Gastroesophageal sphincter (tissue), 4 donors: Measurements from ENCODE around the gene ATRN. TPM values are rescaled to one million over a fixed set of nuclear protein-coding genes. Genes with fewer than 3 reads are reported as not detected.

Experiments used
- ATAC-seq: fragments of 150-250 bp; one replicate; pipeline ENCODE4 v1.9.1; 2016; ENCODE audit warnings: mild to moderate bottlenecking, moderate library complexity
- H3K27ac ChIP-seq, 4 donors: fragments of 200-600 bp; sonication (generic) in 3 of 4; 1 replicate in 3 of 4; 2 replicates in 1 of 4; pipeline ENCODE4 v1.5.1; 2016 to 2019
- H3K27me3 ChIP-seq: fragments of 200-600 bp; sonication (generic); one replicate; pipeline ENCODE4 v1.5.1; 2019
- H3K36me3 ChIP-seq, 2 donors: fragments of 200-600 bp; sonication (generic); one replicate each; pipeline ENCODE4 v1.5.1; 2019; ENCODE audit warnings: control low read depth in 1 of 2
- H3K4me1 ChIP-seq, 3 donors: fragments of 200-600 bp; sonication (generic); 1 replicate in 2 of 3; 2 replicates in 1 of 3; pipeline ENCODE4 v1.5.1; 2016 to 2019; ENCODE audit warnings: control low read depth in 2 of 3
- H3K4me3 ChIP-seq, 2 donors: fragments of 200-600 bp; sonication (generic); one replicate each; pipeline ENCODE4 v1.5.1; 2019; ENCODE audit warnings: mild to moderate bottlenecking in 1 of 2, moderate library complexity in 1 of 2
- H3K9me3 ChIP-seq, 3 donors: fragments of 200-600 bp; sonication (generic); one replicate each; pipeline ENCODE4 v1.5.1; 2017 to 2019; ENCODE audit warnings: control low read depth in 2 of 3
- CTCF ChIP-seq, 4 experiments: fragments of 200-600 bp in 2 of 4; fragments of 450-650 bp in 2 of 4; sonication (generic) in 1 of 4; IDR thresholded peaks; one replicate each; pipeline ENCODE4 v1.5.1; 2017 to 2019; ENCODE audit warnings: antibody characterized with exemption in 4 of 4, mild to moderate bottlenecking in 2 of 4, moderate library complexity in 2 of 4
- EP300 ChIP-seq: sonication (generic); formaldehyde crosslinking; IDR thresholded peaks from one replicate; pipeline ENCODE4 v1.6.1; 2017; ENCODE audit warnings: antibody characterized with exemption, mild to moderate bottlenecking
- POLR2A ChIP-seq, 2 donors: fragments of 450-650 bp; IDR thresholded peaks; one replicate each; pipeline ENCODE4 v1.6.1; 2017; ENCODE audit warnings: antibody characterized with exemption in 2 of 2, mild to moderate bottlenecking in 2 of 2, moderate library complexity in 1 of 2
- POLR2AphosphoS5 ChIP-seq: sonication (generic); formaldehyde crosslinking; IDR thresholded peaks from one replicate; pipeline ENCODE4 v1.6.1; 2017; ENCODE audit warnings: antibody characterized with exemption
- WGBS, 2 donors: methylation state at CpG; one replicate each; pipeline ENCODE4 v1.1.5; 2018; ENCODE audit warnings: low coverage in 1 of 2; 5-methylcytosine and 5-hydroxymethylcytosine counted together
- total RNA-seq, 4 donors: library from RNA; depleted of rRNA; stranded (reverse); fragments of >200 nt; gene quantifications; one replicate each; pipeline ENCODE4 v1.1.0, GENCODE V29; 2016

Gene ATRN
- total RNA-seq, 4 donors from 2014 or later = 16.7 to 22.2 (median 19.4) TPM

- TF ChIP-seq POLR2A (IDR thresholded peaks at IDR 0.05) = no peak
- no peak for TF ChIP-seq EP300
- no peak for TF ChIP-seq CTCF (IDR thresholded peaks at IDR 0.05)
- no peak for TF ChIP-seq POLR2AphosphoS5
- no peak overlapping the region for H3K4me3 ChIP-seq
- H3K4me1 ChIP-seq = no peaks in the 10 kb centered on the region
- H3K27ac ChIP-seq = no peak overlapping the region
- 57 to 77% methylated on average over 5 to 7 of the region's 17 CpGs for WGBS, 2 donors
- H3K27me3 ChIP-seq = peaks cover 26% of the 10 kb centered on the region
- peaks cover 0 to 10% of the 10 kb centered on the region in 2 donors for H3K36me3 ChIP-seq
- peaks cover 0 to 7% (median 0%) of the 10 kb centered on the region in 3 donors for H3K9me3 ChIP-seq
- ATAC-seq = no peak
Observed at GRCh38 chr20:3654326-3655130, 183.7 kb downstream of the ATRN start.

GRCh38 chr20:3655131-3655405, 184.2 kb downstream of the ATRN start:
- Histone ChIP-seq H3K36me3 (peaks cover 0 to 4% of the 10 kb centered on the region in 2 donors), H3K9me3 (peaks cover 0 to 7% (median 0%) of the 10 kb centered on the region in 3 donors), H3K4me3 (no peak overlapping the region), H3K27me3 (peaks cover 31% of the 10 kb centered on the region), H3K27ac (no peak overlapping the region), H3K4me1 (no peaks in the 10 kb centered on the region)
- TF ChIP-seq CTCF (IDR thresholded peaks at IDR 0.05) (no peak), POLR2AphosphoS5 (no peak), POLR2A (IDR thresholded peaks at IDR 0.05) (no peak), EP300 (no peak)
- ATAC-seq = no peak
- 100% methylated on average over 1 of the region's 4 CpGs; no CpG with 5 or more reads in 1 of the 2 donors for WGBS, 2 donors

GRCh38 chr20:3658019-3658715, 187.3 kb downstream of the ATRN start:
- Histone ChIP-seq H3K4me3 (no peak overlapping the region), H3K27ac (no peak overlapping the region), H3K4me1 (peaks cover 0 to 12% (median 3%) of the 10 kb centered on the region in 3 donors), H3K36me3 (no peaks in the 10 kb centered on the region), H3K27me3 (peaks cover 62% of the 10 kb centered on the region), H3K9me3 (peaks cover 0 to 5% (median 0%) of the 10 kb centered on the region in 3 donors)
- 80% methylated on average over 1 of the region's 7 CpGs; no CpG with 5 or more reads in 1 of the 2 donors for WGBS, 2 donors
- TF ChIP-seq POLR2A (IDR thresholded peaks at IDR 0.05) (no peak), EP300 (no peak), POLR2AphosphoS5 (no peak), CTCF (IDR thresholded peaks at IDR 0.05) (no peak)
- ATAC-seq = no peak

GRCh38 chr20:3658716-3659491, 188.1 kb downstream of the ATRN start:
- no peak overlapping the region for H3K27ac ChIP-seq
- H3K27me3 ChIP-seq = peaks cover 62% of the 10 kb centered on the region
- no peaks in the 10 kb centered on the region for H3K36me3 ChIP-seq
- no peak overlapping the region for H3K4me3 ChIP-seq
- TF ChIP-seq CTCF (IDR thresholded peaks at IDR 0.05) (no peak), POLR2A (IDR thresholded peaks at IDR 0.05) (no peak), POLR2AphosphoS5 (no peak), EP300 (no peak)
- 75 to 92% methylated on average over 2 of the region's 8 CpGs for WGBS, 2 donors
- no peaks in the 10 kb centered on the region for H3K9me3 ChIP-seq
- no peak for ATAC-seq
- H3K4me1 ChIP-seq = peaks cover 0 to 12% (median 3%) of the 10 kb centered on the region in 3 donors
